HCT116 (cell line): ENCODE data around the gene XPA. TPM values are rescaled to one million over a fixed set of nuclear protein-coding genes. Genes with fewer than 3 reads are reported as not detected.

ENCODE experiments used
- ATAC-seq: fragments of 200-7000 bp; cut with Tn5 transposase; 2 replicates; pipeline ENCODE4 v1.9.1; 2020; ENCODE audit warnings: mild to moderate bottlenecking, moderate library complexity
- BruUV-seq: library from RNA; stranded (reverse); fragments of 400-500 nt; replicated peaks from 2 replicates; lab custom pipeline; 2021; lab: Mats Ljungman, UMichigan
- CTCF ChIA-PET: fragments of 300-600 bp; sonication (Branson Sonifier 250); formaldehyde crosslinking; loops from one replicate; lab custom pipeline; 2021; ENCODE audit warnings: antibody characterized with exemption; lab: Charles Lee
- POLR2A ChIA-PET: fragments of 300-600, 350-600 bp; sonication (Branson Sonifier 250); formaldehyde crosslinking; loops from one replicate; lab custom pipeline; 2021; ENCODE audit warnings: antibody characterized with exemption; lab: Charles Lee
- RAD21 ChIA-PET, 2 experiments: fragments of 300-600 bp; sonication (Branson Sonifier 250); formaldehyde crosslinking; loops; one replicate each; lab custom pipeline; 2023; ENCODE audit warnings: low total read pairs in 2 of 2; ENCODE audit not compliant: uncharacterized antibody in 2 of 2, unreplicated experiment in 2 of 2, low non-redundant PET in 1 of 2; lab: Charles Lee
- DNase-seq: peaks from one replicate; pipeline ENCODE4 v3.0.0-alpha.2; 2010; ENCODE audit warnings: low read depth, low spot score
- H2AFZ ChIP-seq: fragments of 200-600 bp; shearing (Covaris generic), sonication (generic); 2 replicates; pipeline ENCODE4 v1.6.1; 2017; ENCODE audit warnings: low read depth, mixed run types, mixed read lengths, antibody characterized with exemption, low read length; ENCODE audit not compliant: poor library complexity, severe bottlenecking
- H3K27ac ChIP-seq: 2 replicates; pipeline ENCODE4 v1.5.1; 2012; ENCODE audit warnings: low read depth, low read length
- H3K27me3 ChIP-seq: fragments of 200-600 bp; sonication (generic); 2 replicates; pipeline ENCODE4 v1.6.1; 2016; ENCODE audit warnings: mixed run types, low read length, mixed read lengths; ENCODE audit not compliant: insufficient read depth
- H3K36me3 ChIP-seq, 2 experiments: fragments of 200-500 bp in 1 of 2; fragments of 200-600 bp in 1 of 2; sonication (Bioruptor generic) in 1 of 2; sonication (generic) in 1 of 2; 2 replicates each; pipeline versions ENCODE4 v1.5.1 to v1.6.1; 2014 to 2016; ENCODE audit warnings: low read length in 2 of 2, inconsistent platforms in 1 of 2, mixed read lengths in 1 of 2, mixed run types in 1 of 2; ENCODE audit not compliant: insufficient read depth in 2 of 2, control insufficient read depth in 1 of 2
- H3K4me1 ChIP-seq, 2 experiments: fragments of 200-600 bp in 1 of 2; sonication (generic) in 1 of 2; 2 replicates each; pipeline versions ENCODE4 v1.5.1 to v1.6.1; 2012 to 2017; ENCODE audit warnings: low read length in 2 of 2, inconsistent platforms in 1 of 2, mild to moderate bottlenecking in 1 of 2, mixed read lengths in 1 of 2, mixed run types in 1 of 2, moderate library complexity in 1 of 2; ENCODE audit not compliant: insufficient read depth in 2 of 2, control insufficient read depth in 1 of 2
- H3K4me2 ChIP-seq: fragments of 200-600 bp; sonication (generic); 2 replicates; pipeline ENCODE4 v1.6.1; 2017; ENCODE audit warnings: mixed run types, low read length, mixed read lengths
- H3K4me3 ChIP-seq, 2 experiments: fragments of 200-600 bp in 1 of 2; sonication (generic) in 1 of 2; replicated peaks in 1 of 2; 2 replicates each; pipeline ENCODE4 v1.5.1; 2011 to 2016; ENCODE audit warnings: low read length in 2 of 2, control low read depth in 1 of 2, low read depth in 1 of 2, mild to moderate bottlenecking in 1 of 2, mixed read lengths in 1 of 2, mixed run types in 1 of 2
- H3K79me2 ChIP-seq: fragments of 200-600 bp; sonication (generic); 2 replicates; pipeline ENCODE4 v1.6.1; 2017; ENCODE audit warnings: mild to moderate bottlenecking, mixed run types, low read length, moderate library complexity, mixed read lengths; ENCODE audit not compliant: insufficient read depth
- H3K9ac ChIP-seq: fragments of 200-600 bp; sonication (generic); 2 replicates; pipeline ENCODE4 v1.6.1; 2016; ENCODE audit warnings: low read length, mixed read lengths
- H3K9me2 ChIP-seq: fragments of 200-600 bp; sonication (generic), shearing (Covaris generic); 2 replicates; pipeline ENCODE4 v1.6.1; 2017; ENCODE audit warnings: mixed run types, mild to moderate bottlenecking, moderate library complexity; ENCODE audit not compliant: insufficient read depth
- H3K9me3 ChIP-seq, 2 experiments: fragments of 200-500 bp in 1 of 2; fragments of 200-600 bp in 1 of 2; sonication (Bioruptor generic) in 1 of 2; sonication (generic) in 1 of 2; 2 replicates each; pipeline ENCODE4 v1.6.1; 2014 to 2017; ENCODE audit warnings: low read length in 2 of 2, mixed read lengths in 2 of 2, inconsistent platforms in 1 of 2, low read depth in 1 of 2, mild to moderate bottlenecking in 1 of 2, mixed run types in 1 of 2, moderate library complexity in 1 of 2; ENCODE audit not compliant: control insufficient read depth in 1 of 2, insufficient read depth in 1 of 2
- H4K20me1 ChIP-seq: fragments of 200-600 bp; sonication (generic), shearing (Covaris generic); 2 replicates; pipeline ENCODE4 v1.6.1; 2017; ENCODE audit warnings: mixed run types, mild to moderate bottlenecking, moderate library complexity; ENCODE audit not compliant: insufficient read depth
- ATF3 ChIP-seq: IDR thresholded peaks from 2 replicates; pipeline ENCODE4 v1.6.1; 2012
- CBX3 ChIP-seq: IDR thresholded peaks from 2 replicates; pipeline ENCODE4 v1.6.1; 2012; ENCODE audit warnings: low read depth
- CEBPB ChIP-seq: IDR thresholded peaks from 2 replicates; pipeline ENCODE4 v1.6.1; 2012; ENCODE audit warnings: low read depth
- ELF1 ChIP-seq: IDR thresholded peaks from 2 replicates; pipeline ENCODE4 v1.6.1; 2012; ENCODE audit warnings: low read depth, borderline replicate concordance
- EZH2 ChIP-seq: fragments of 200-600 bp; sonication (generic); IDR thresholded peaks from 2 replicates; pipeline ENCODE4 v1.6.1; 2017; ENCODE audit warnings: antibody characterized with exemption, mixed run types
- EZH2phosphoT487 ChIP-seq: fragments of 200-600 bp; IDR thresholded peaks from 2 replicates; pipeline ENCODE4 v1.6.1; 2018; ENCODE audit warnings: antibody characterized with exemption, borderline replicate concordance
- FOSL1 ChIP-seq: IDR thresholded peaks from 2 replicates; pipeline ENCODE4 v1.6.1; 2012; ENCODE audit warnings: low read depth
- JUND ChIP-seq: IDR thresholded peaks from 2 replicates; pipeline ENCODE4 v1.6.1; 2012
- MAX ChIP-seq: IDR thresholded peaks from 2 replicates; pipeline ENCODE4 v1.6.1; 2012
- POLR2A ChIP-seq: IDR thresholded peaks from 2 replicates; pipeline ENCODE4 v1.7.0; 2011; ENCODE audit warnings: borderline replicate concordance; ENCODE audit not compliant: insufficient read depth, insufficient read length; ENCODE audit errors: extremely low read depth
- POLR2AphosphoS5 ChIP-seq: IDR thresholded peaks from 2 replicates; pipeline ENCODE4 v1.6.1; 2011; ENCODE audit warnings: mild to moderate bottlenecking, low read depth, low read length, moderate library complexity
- RAD21 ChIP-seq: IDR thresholded peaks from 2 replicates; pipeline ENCODE4 v1.6.1; 2012; ENCODE audit warnings: low read depth, mild to moderate bottlenecking
- REST ChIP-seq: IDR thresholded peaks from 2 replicates; pipeline ENCODE4 v1.6.1; 2012; ENCODE audit warnings: low read depth
- SP1 ChIP-seq: IDR thresholded peaks from 2 replicates; pipeline ENCODE4 v1.6.1; 2012; ENCODE audit warnings: low read depth
- SRF ChIP-seq: IDR thresholded peaks from 2 replicates; pipeline ENCODE4 v1.6.1; 2012; ENCODE audit warnings: low read depth
- TCF7L2 ChIP-seq: IDR thresholded peaks from 2 replicates; pipeline ENCODE4 v1.7.0; 2011; ENCODE audit warnings: borderline replicate concordance, inconsistent platforms; ENCODE audit not compliant: insufficient read depth, insufficient read length; ENCODE audit errors: extremely low read depth
- ZBTB33 ChIP-seq: IDR thresholded peaks from 2 replicates; pipeline ENCODE4 v1.6.1; 2011; ENCODE audit warnings: mild to moderate bottlenecking, low read length, moderate library complexity; ENCODE audit not compliant: insufficient replicate concordance; ENCODE audit errors: extremely low read depth
- ZFX ChIP-seq: fragments of 450-650 bp; IDR thresholded peaks from 2 replicates; pipeline ENCODE4 v1.6.1; 2017
- ZNF274 ChIP-seq: fragments of 200-500 bp; sonication (Bioruptor generic); IDR thresholded peaks from 2 replicates; pipeline ENCODE4 v1.6.1; 2014; ENCODE audit warnings: mild to moderate bottlenecking, low read depth, low read length, inconsistent platforms
- intact Hi-C: fragments of 100-400 bp; cut with micrococcal nuclease; formaldehyde crosslinking; loops from 2 replicates; pipeline ENCODE4 v1.10.0; 2022
- total RNA-seq: library from RNA; stranded (reverse); gene quantifications from one replicate; pipeline ENCODE4 v1.2.1, GENCODE V29; 2021; ENCODE audit not compliant: unreplicated experiment
- TF ChIP-seq, protein P1 (sequence below), 3 experiments: fragments of 200-600 bp in 1 of 3; sonication (generic) in 1 of 3; IDR thresholded peaks in 2 of 3; conservative IDR thresholded peaks in 1 of 3; 2 replicates each; pipeline ENCODE4 v1.5.1; 2012 to 2017; ENCODE audit warnings: low read depth in 2 of 3, low read length in 2 of 3, antibody characterized with exemption in 1 of 3, borderline replicate concordance in 1 of 3, control low read depth in 1 of 3, mild to moderate bottlenecking in 1 of 3, mixed read lengths in 1 of 3, mixed run types in 1 of 3, moderate library complexity in 1 of 3; ENCODE audit not compliant: insufficient read depth in 1 of 3

The XPA gene
- total RNA-seq, 1 experiment from 2014 or later = 9.3 TPM

DNA sequence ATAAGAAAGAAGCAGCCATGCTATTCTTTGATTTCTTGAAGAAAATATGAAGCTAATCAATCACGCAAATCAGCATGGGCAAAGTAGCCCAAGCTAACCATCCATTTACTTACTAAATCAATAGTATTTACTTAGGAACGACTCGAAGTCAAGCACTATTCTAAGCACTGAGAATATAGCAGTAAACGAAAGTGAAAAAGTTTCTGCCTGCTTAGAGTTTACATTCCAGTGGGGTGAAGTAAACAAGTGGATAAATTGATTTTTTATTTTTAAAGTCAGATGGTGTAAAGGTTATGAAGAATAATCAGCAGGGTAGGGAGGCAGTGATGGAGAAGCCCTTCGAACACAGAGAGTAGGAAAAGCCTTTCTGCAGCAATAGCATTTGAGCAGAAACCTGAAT, 69.5 kb downstream of the XPA start:
- BruUV-seq = no TSS peak
- ChIA-PET POLR2A (no interaction called here), CTCF (interaction anchor here (0.6 kb wide), 1 partner anchor 42 kb away, joined by 3 read pairs; no protein-coding TSS in a partner anchor)
- no peak overlapping the region for H3K4me3 ChIP-seq
- H3K4me2 ChIP-seq = no peak overlapping the region
- H3K9me3 ChIP-seq = no peaks in the 10 kb centered on the region
- H3K79me2 ChIP-seq = peaks cover 38% of the 10 kb centered on the region
- no peaks in the 10 kb centered on the region for H3K9me2 ChIP-seq
- H2AFZ ChIP-seq = no peak overlapping the region
- peaks cover 2 to 9% of the 10 kb centered on the region in 2 experiments; a peak in 3 of 4 replicates for H3K36me3 ChIP-seq
- no peaks in the 10 kb centered on the region for H3K27me3 ChIP-seq
- TF ChIP-seq SP1 (no peak), TCF7L2 (no peak), MAX (no peak), ZBTB33 (no peak), ELF1 (no peak), ZNF274 (no peak), ATF3 (no peak), FOSL1 (no peak), POLR2A (no peak), REST (no peak), POLR2AphosphoS5 (no peak), ZFX (no peak), CEBPB (no peak), RAD21 (no peak), EZH2phosphoT487 (no peak), SRF (no peak), CBX3 (no peak), JUND (no peak), EZH2 (no peak)
- TF ChIP-seq, protein P1, sequence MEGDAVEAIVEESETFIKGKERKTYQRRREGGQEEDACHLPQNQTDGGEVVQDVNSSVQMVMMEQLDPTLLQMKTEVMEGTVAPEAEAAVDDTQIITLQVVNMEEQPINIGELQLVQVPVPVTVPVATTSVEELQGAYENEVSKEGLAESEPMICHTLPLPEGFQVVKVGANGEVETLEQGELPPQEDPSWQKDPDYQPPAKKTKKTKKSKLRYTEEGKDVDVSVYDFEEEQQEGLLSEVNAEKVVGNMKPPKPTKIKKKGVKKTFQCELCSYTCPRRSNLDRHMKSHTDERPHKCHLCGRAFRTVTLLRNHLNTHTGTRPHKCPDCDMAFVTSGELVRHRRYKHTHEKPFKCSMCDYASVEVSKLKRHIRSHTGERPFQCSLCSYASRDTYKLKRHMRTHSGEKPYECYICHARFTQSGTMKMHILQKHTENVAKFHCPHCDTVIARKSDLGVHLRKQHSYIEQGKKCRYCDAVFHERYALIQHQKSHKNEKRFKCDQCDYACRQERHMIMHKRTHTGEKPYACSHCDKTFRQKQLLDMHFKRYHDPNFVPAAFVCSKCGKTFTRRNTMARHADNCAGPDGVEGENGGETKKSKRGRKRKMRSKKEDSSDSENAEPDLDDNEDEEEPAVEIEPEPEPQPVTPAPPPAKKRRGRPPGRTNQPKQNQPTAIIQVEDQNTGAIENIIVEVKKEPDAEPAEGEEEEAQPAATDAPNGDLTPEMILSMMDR (IDR thresholded peaks at IDR 0.05 in 2 of 3, conservative IDR thresholded peaks at IDR 0.05 in 1 of 3; ENCODE audit: borderline replicate concordance in 1 of 3, insufficient read depth in 1 of 3, low read depth in 2 of 3, low read length in 2 of 3) = no peak
- TF ChIP-seq, all 23 proteins: peak for 0
- ATAC-seq (no peak), DNase-seq (no peak)
- intact Hi-C loops = no loop called here
- Histone ChIP-seq H3K27ac (no peak overlapping the region), H4K20me1 (no peaks in the 10 kb centered on the region), H3K4me1 (peaks cover 3 to 8% of the 10 kb centered on the region in 2 experiments; a peak in 2 of 4 replicates), H3K9ac (no peak overlapping the region)
- RAD21 ChIA-PET = no interaction called here
